GM06990 (cell line): ENCODE results near the gene MID1IP1.

Experiments
- DNase-seq: peaks from one replicate; pipeline ENCODE4 v3.0.0-alpha.2; 2011; ENCODE audit not compliant: insufficient read length; ENCODE audit errors: extremely low read depth
- H3K27me3 ChIP-seq: replicated peaks from 2 replicates; pipeline ENCODE4 v1.6.0; 2011; ENCODE audit warnings: low read length; ENCODE audit not compliant: control insufficient read depth, insufficient read depth
- H3K36me3 ChIP-seq: 2 replicates; pipeline ENCODE4 v1.5.1; 2011; ENCODE audit warnings: low read length; ENCODE audit not compliant: control insufficient read depth, insufficient read depth
- H3K4me3 ChIP-seq: replicated peaks from 2 replicates; pipeline ENCODE4 v1.5.1; 2011; ENCODE audit warnings: low read depth, mild to moderate bottlenecking, control low read depth, low read length
- TF ChIP-seq, protein P1 (sequence below): IDR thresholded peaks from 2 replicates; pipeline ENCODE4 v1.5.1; 2011; ENCODE audit warnings: low read length, control low read depth, mild to moderate bottlenecking, inconsistent platforms; ENCODE audit not compliant: insufficient read depth, poor library complexity, severe bottlenecking

Gene MID1IP1

DNA sequence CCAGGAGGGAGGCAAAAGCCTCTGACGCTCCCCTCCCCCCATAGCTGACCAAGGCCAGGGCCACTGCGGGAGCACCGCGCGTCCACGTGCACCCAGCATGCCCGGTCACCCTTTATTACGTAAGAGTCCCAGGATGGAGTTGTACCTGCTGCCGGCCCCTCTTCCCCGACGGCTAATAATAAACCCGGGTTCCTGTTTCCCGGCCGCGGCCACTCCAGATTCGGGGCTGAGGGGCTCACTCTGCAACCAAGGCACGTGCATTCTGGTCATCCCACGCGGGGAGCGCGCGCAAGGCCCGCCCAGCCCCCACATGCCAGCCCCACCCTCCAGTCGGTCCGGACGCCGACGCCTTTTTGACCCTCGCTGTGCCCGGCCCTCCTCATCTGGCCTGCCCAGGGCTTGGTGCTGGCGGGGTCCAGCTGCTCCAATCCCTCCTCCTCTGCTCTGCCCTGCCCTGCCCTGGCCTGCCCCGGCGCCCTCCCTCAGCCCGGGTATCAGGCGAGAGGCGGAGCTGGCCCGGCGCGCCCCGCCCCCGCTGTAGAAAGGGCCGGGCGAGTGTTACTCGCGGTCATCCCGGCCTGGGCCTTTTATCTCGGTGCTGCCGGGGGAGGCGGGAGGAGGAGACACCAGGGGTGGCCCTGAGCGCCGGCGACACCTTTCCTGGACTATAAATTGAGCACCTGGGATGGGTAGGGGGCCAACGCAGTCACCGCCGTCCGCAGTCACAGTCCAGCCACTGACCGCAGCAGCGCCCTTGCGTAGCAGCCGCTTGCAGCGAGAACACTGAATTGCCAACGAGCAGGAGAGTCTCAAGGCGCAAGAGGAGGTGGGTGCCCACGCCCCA, 2.6 kb downstream of the MID1IP1 start:
- DNase-seq, result peak; percentile 82
- Histone ChIP-seq H3K4me3 (peak overlapping the region; percentile 85), H3K36me3 (no peaks in the 10 kb centered on the region), H3K27me3 (no peaks in the 10 kb centered on the region)
- TF ChIP-seq, protein P1, sequence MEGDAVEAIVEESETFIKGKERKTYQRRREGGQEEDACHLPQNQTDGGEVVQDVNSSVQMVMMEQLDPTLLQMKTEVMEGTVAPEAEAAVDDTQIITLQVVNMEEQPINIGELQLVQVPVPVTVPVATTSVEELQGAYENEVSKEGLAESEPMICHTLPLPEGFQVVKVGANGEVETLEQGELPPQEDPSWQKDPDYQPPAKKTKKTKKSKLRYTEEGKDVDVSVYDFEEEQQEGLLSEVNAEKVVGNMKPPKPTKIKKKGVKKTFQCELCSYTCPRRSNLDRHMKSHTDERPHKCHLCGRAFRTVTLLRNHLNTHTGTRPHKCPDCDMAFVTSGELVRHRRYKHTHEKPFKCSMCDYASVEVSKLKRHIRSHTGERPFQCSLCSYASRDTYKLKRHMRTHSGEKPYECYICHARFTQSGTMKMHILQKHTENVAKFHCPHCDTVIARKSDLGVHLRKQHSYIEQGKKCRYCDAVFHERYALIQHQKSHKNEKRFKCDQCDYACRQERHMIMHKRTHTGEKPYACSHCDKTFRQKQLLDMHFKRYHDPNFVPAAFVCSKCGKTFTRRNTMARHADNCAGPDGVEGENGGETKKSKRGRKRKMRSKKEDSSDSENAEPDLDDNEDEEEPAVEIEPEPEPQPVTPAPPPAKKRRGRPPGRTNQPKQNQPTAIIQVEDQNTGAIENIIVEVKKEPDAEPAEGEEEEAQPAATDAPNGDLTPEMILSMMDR, result no peak

DNA sequence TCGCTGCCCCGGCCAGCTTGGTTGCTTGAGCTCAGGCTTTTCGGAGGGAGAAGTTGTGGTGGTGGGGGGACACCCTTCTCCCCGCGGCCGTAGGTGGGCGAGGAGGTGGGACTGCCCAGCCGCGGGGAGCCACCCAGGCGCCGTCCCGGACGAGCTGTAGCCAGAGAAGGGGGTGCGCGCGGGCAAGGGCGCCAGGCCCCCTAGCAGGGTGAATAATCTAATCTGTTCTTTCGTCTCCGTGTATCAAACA, 3.1 kb downstream of the MID1IP1 start:
- TF ChIP-seq, protein P1, result no peak
- Histone ChIP-seq H3K36me3 (no peaks in the 10 kb centered on the region), H3K4me3 (peak overlapping the region; percentile 85), H3K27me3 (no peaks in the 10 kb centered on the region)
- DNase-seq, result no peak

DNA sequence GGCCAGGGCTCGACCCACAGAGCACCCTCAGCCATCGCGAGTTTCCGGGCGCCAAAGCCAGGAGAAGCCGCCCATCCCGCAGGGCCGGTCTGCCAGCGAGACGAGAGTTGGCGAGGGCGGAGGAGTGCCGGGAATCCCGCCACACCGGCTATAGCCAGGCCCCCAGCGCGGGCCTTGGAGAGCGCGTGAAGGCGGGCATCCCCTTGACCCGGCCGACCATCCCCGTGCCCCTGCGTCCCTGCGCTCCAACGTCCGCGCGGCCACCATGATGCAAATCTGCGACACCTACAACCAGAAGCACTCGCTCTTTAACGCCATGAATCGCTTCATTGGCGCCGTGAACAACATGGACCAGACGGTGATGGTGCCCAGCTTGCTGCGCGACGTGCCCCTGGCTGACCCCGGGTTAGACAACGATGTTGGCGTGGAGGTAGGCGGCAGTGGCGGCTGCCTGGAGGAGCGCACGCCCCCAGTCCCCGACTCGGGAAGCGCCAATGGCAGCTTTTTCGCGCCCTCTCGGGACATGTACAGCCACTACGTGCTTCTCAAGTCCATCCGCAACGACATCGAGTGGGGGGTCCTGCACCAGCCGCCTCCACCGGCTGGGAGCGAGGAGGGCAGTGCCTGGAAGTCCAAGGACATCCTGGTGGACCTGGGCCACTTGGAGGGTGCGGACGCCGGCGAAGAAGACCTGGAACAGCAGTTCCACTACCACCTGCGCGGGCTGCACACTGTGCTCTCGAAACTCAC, 3.6 kb downstream of the MID1IP1 start:
- no peaks in the 10 kb centered on the region for H3K36me3 ChIP-seq
- peak overlapping the region; percentile 85 for H3K4me3 ChIP-seq
- TF ChIP-seq, protein P1, result no peak
- no peaks in the 10 kb centered on the region for H3K27me3 ChIP-seq
- DNase-seq, result peak; percentile 65

DNA sequence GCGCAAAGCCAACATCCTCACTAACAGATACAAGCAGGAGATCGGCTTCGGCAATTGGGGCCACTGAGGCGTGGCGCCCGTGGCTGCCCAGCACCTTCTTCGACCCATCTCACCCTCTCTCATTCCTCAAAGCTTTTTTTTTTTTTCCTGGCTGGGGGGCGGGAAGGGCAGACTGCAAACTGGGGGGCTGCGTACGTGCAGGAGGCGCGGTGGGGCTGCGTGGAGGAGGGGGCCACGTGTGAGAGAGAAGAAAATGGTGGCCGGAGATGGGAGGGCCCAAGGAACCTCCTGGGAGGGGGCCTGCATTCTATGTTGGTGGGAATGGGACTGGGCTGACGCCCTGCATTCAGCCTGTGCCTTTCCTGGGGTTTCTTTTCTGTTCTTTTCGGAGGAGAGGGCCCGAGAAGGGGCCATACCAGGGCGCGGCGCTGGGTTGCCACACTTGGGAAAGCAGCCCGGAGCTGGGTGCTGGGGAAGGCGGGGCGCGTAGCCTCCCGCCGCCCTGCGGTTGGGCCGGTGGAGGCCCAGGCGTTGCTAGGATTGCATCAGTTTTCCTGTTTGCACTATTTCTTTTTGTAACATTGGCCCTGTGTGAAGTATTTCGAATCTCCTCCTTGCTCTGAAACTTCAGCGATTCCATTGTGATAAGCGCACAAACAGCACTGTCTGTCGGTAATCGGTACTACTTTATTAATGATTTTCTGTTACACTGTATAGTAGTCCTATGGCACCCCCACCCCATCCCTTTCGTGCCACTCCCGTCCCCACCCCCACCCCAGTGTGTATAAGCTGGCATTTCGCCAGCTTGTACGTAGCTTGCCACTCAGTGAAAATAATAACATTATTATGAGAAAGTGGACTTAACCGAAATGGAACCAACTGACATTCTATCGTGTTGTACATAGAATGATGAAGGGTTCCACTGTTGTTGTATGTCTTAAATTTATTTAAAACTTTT, 4.5 kb downstream of the MID1IP1 start:
- Histone ChIP-seq H3K27me3 (no peaks in the 10 kb centered on the region), H3K36me3 (no peaks in the 10 kb centered on the region), H3K4me3 (peak overlapping the region; percentile 85)
- peak; percentile 79 for DNase-seq
- TF ChIP-seq, protein P1, result no peak

DNA sequence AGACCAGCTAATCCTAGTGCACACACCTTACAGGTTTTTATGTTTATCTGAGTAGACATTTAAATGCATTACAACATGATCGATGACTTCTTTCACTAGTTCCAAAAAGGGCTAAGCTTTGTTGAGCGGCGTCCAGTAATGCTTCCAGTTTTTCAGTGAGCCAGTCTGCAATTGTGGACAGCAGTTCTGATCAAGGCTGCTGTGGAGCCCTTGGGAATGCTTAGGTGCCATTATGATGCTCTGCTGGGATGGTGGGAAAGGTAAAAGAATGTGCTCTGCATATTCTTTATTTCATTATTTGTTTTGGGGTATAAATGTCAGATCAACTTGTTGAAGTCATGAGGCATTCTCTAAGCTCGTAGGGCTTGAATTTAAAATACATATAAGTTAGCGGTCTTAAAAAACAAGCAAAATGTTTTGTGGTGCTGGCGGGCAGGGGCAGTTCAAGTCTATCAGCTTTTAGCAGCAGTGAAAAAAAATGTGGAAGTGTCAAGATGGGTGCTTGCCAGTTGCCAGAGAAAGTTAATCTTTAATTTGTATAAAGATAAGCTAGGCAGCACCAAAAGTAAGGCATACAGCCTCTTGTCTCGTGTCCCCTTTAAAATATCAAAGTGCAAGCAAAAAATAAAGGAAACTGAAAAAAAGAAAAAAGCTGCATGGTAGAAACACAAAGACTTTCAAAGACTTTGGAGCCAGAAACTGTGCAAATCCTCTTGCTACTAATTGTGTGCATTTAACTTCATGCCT, 5.8 kb downstream of the MID1IP1 start:
- no peaks in the 10 kb centered on the region for H3K36me3 ChIP-seq
- no peak for DNase-seq
- no peak overlapping the region; the same call in 1 of the 2 replicates for H3K4me3 ChIP-seq
- no peaks in the 10 kb centered on the region for H3K27me3 ChIP-seq
- TF ChIP-seq, protein P1, result no peak
